Measurements from ENCODE around the gene FOXJ2. TPM values are rescaled to one million over a fixed set of nuclear protein-coding genes. Genes with fewer than 3 reads are reported as not detected.
A peak's percentile ranks its signal among the peaks of the same experiment; 100 is the strongest.

Gene FOXJ2
- total and polyA plus RNA-seq, 3 experiments from 2014 or later: 18.3 to 22.5 (median 22.3) TPM

- H3K4me1 ChIP-seq (ENCODE audit: insufficient read depth, low read length): peaks cover 58% of the 10 kb centered on the region
- POLR2A ChIA-PET: interaction anchor here (1.4 to 2.0 kb wide), 2 partner anchors 12 to 103 kb away, joined by 7 to 13 read pairs; partner anchors contain the start of gene SLC2A3
- H3K36me3 ChIP-seq (ENCODE audit: insufficient read depth, low read length): peaks cover 23% of the 10 kb centered on the region
- H3K9me3 ChIP-seq (ENCODE audit: low read length): no peaks in the 10 kb centered on the region
- Mint-ChIP-seq H3K27ac (peak overlapping the region; percentile 66 to 86 (median 77)), H3K9me3 (no peaks in the 10 kb centered on the region), H3K36me3 (peaks cover 4 to 41% (median 15%) of the 10 kb centered on the region in 3 donors), H3K27me3 (no peaks in the 10 kb centered on the region), H3K4me3 (peak overlapping the region; percentile 3 to 68 (median 63)), H3K4me1 (peaks cover 60 to 63% (median 60%) of the 10 kb centered on the region in 3 donors)
- H3K4me3 ChIP-seq (ENCODE audit: low read length): peak overlapping the region; percentile 32
- no peak overlapping the region for H3K27ac ChIP-seq (ENCODE audit: low read depth, low read length)
- H3K27me3 ChIP-seq (ENCODE audit: insufficient read depth, low read length, poor library complexity, severe bottlenecking): no peaks in the 10 kb centered on the region
- DNase-seq: peak in 1 of 5 donors; percentile 22
- CTCF ChIA-PET: interaction anchor here (1.0 to 4.3 kb wide), 4 partner anchors 7 to 70 kb away, joined by 4 to 19 read pairs (median 10); no protein-coding TSS in a partner anchor
Observed at GRCh38 chr12:8038659-8039114, 6.2 kb downstream of the FOXJ2 start.

GRCh38 chr12:8040791-8041190 is 8.3 kb downstream of the FOXJ2 start:
- H3K4me3 Mint-ChIP-seq: no peak overlapping the region
- Histone ChIP-seq H3K4me3 (ENCODE audit: low read length) (no peak overlapping the region), H3K36me3 (ENCODE audit: insufficient read depth, low read length) (peaks cover 28% of the 10 kb centered on the region), H3K27me3 (ENCODE audit: insufficient read depth, low read length, poor library complexity, severe bottlenecking) (no peaks in the 10 kb centered on the region), H3K27ac (ENCODE audit: low read depth, low read length) (no peak overlapping the region), H3K4me1 (ENCODE audit: insufficient read depth, low read length) (peaks cover 37% of the 10 kb centered on the region), H3K9me3 (ENCODE audit: low read length) (no peaks in the 10 kb centered on the region)
- H3K4me1 Mint-ChIP-seq: peaks cover 40 to 42% (median 40%) of the 10 kb centered on the region in 3 donors
- H3K9me3 Mint-ChIP-seq: no peaks in the 10 kb centered on the region
- peaks cover 8 to 56% (median 23%) of the 10 kb centered on the region in 3 donors for H3K36me3 Mint-ChIP-seq
- peak overlapping the region in 1 of 8 donors; percentile 25 for H3K27ac Mint-ChIP-seq
- no peak for DNase-seq
- POLR2A ChIA-PET: interaction anchor here (1.4 kb wide), 1 partner anchor 14 kb away, joined by 3 read pairs; no protein-coding TSS in a partner anchor
- CTCF ChIA-PET: interaction anchor here (0.9 to 1.7 kb wide), 4 partner anchors 10 to 107 kb away, joined by 3 to 11 read pairs (median 5); no protein-coding TSS in a partner anchor
- H3K27me3 Mint-ChIP-seq: no peaks in the 10 kb centered on the region

- H3K27ac ChIP-seq (ENCODE audit: low read depth, low read length): no peak overlapping the region
- ChIA-PET CTCF (interaction anchor here (0.6 to 8.8 kb wide), 18 partner anchors 9 to 184 kb away, joined by 3 to 130 read pairs (median 5); partner anchors contain the start of genes C3AR1 and FOXJ2), POLR2A (interaction anchor here (3.1 kb wide), 1 partner anchor 32 kb away, joined by 9 read pairs; no protein-coding TSS in a partner anchor)
- Mint-ChIP-seq H3K4me3 (no peak overlapping the region), H3K36me3 (peaks cover 21 to 92% (median 42%) of the 10 kb centered on the region in 3 donors), H3K4me1 (peaks cover 7 to 11% (median 8%) of the 10 kb centered on the region in 3 donors), H3K9me3 (no peaks in the 10 kb centered on the region), H3K27ac (peak overlapping the region in 7 of 8 donors; percentile 1 to 70 (median 44)), H3K27me3 (no peaks in the 10 kb centered on the region)
- DNase-seq: peak; percentile 68 to 84 (median 74)
- H3K9me3 ChIP-seq (ENCODE audit: low read length): no peaks in the 10 kb centered on the region
- H3K27me3 ChIP-seq (ENCODE audit: insufficient read depth, low read length, poor library complexity, severe bottlenecking): no peaks in the 10 kb centered on the region
- H3K36me3 ChIP-seq (ENCODE audit: insufficient read depth, low read length): peaks cover 58% of the 10 kb centered on the region
- no peak overlapping the region for H3K4me3 ChIP-seq (ENCODE audit: low read length)
- H3K4me1 ChIP-seq (ENCODE audit: insufficient read depth, low read length): no peaks in the 10 kb centered on the region
Observed at GRCh38 chr12:8045952-8046944, 13.7 kb downstream of the FOXJ2 start.

- ChIA-PET POLR2A (no interaction called here), CTCF (interaction anchor here (1.0 to 8.8 kb wide), 2 partner anchors 12 to 31 kb away, joined by 4 to 130 read pairs; no protein-coding TSS in a partner anchor)
- no peak overlapping the region for H3K4me3 ChIP-seq (ENCODE audit: low read length)
- DNase-seq: no peak
- H3K36me3 Mint-ChIP-seq: peaks cover 27 to 92% (median 41%) of the 10 kb centered on the region in 3 donors
- H3K27me3 Mint-ChIP-seq: no peaks in the 10 kb centered on the region
- no peak overlapping the region for H3K4me3 Mint-ChIP-seq
- no peaks in the 10 kb centered on the region for H3K27me3 ChIP-seq (ENCODE audit: insufficient read depth, low read length, poor library complexity, severe bottlenecking)
- H3K9me3 Mint-ChIP-seq: no peaks in the 10 kb centered on the region
- no peaks in the 10 kb centered on the region for H3K9me3 ChIP-seq (ENCODE audit: low read length)
- H3K36me3 ChIP-seq (ENCODE audit: insufficient read depth, low read length): peaks cover 50% of the 10 kb centered on the region
- H3K27ac ChIP-seq (ENCODE audit: low read depth, low read length): no peak overlapping the region
- no peaks in the 10 kb centered on the region for H3K4me1 ChIP-seq (ENCODE audit: insufficient read depth, low read length)
- H3K27ac Mint-ChIP-seq: peak overlapping the region in 4 of 8 donors; percentile 26 to 60 (median 46)
- H3K4me1 Mint-ChIP-seq: peaks cover 7 to 11% (median 8%) of the 10 kb centered on the region in 3 donors
Observed at GRCh38 chr12:8047842-8048241, 15.3 kb downstream of the FOXJ2 start.

- Histone ChIP-seq H3K27ac (ENCODE audit: low read depth, low read length) (no peak overlapping the region), H3K4me1 (ENCODE audit: insufficient read depth, low read length) (no peaks in the 10 kb centered on the region), H3K9me3 (ENCODE audit: low read length) (no peaks in the 10 kb centered on the region), H3K4me3 (ENCODE audit: low read length) (no peak overlapping the region), H3K27me3 (ENCODE audit: insufficient read depth, low read length, poor library complexity, severe bottlenecking) (no peaks in the 10 kb centered on the region), H3K36me3 (ENCODE audit: insufficient read depth, low read length) (peaks cover 53% of the 10 kb centered on the region)
- CTCF ChIA-PET: interaction anchor here (1.0 to 8.8 kb wide), 2 partner anchors 11 to 30 kb away, joined by 4 to 130 read pairs; no protein-coding TSS in a partner anchor
- Mint-ChIP-seq H3K4me3 (no peak overlapping the region), H3K36me3 (peaks cover 21 to 92% (median 37%) of the 10 kb centered on the region in 3 donors), H3K4me1 (peaks cover 7 to 11% (median 8%) of the 10 kb centered on the region in 3 donors), H3K9me3 (no peaks in the 10 kb centered on the region), H3K27ac (peak overlapping the region in 1 of 8 donors; percentile 37), H3K27me3 (no peaks in the 10 kb centered on the region)
- DNase-seq: no peak
- POLR2A ChIA-PET: interaction anchor here (0.6 kb wide), 1 partner anchor 854 kb away, joined by 7 read pairs; no protein-coding TSS in a partner anchor
Observed at GRCh38 chr12:8048906-8049305, 16.4 kb downstream of the FOXJ2 start.

- Histone ChIP-seq H3K9me3 (ENCODE audit: low read length) (no peaks in the 10 kb centered on the region), H3K27me3 (ENCODE audit: insufficient read depth, low read length, poor library complexity, severe bottlenecking) (no peaks in the 10 kb centered on the region), H3K36me3 (ENCODE audit: insufficient read depth, low read length) (peaks cover 58% of the 10 kb centered on the region), H3K4me1 (ENCODE audit: insufficient read depth, low read length) (no peaks in the 10 kb centered on the region), H3K4me3 (ENCODE audit: low read length) (no peak overlapping the region), H3K27ac (ENCODE audit: low read depth, low read length) (no peak overlapping the region)
- DNase-seq: no peak
- ChIA-PET POLR2A (interaction anchor here (1.4 kb wide), 1 partner anchor 15 kb away, joined by 4 read pairs; the partner anchor contains the start of gene C3AR1), CTCF (interaction anchor here (1.0 to 8.8 kb wide), 2 partner anchors 9 to 28 kb away, joined by 5 to 130 read pairs; no protein-coding TSS in a partner anchor)
- no peaks in the 10 kb centered on the region for H3K27me3 Mint-ChIP-seq
- peak overlapping the region in 2 of 8 donors; percentile 7 to 56 for H3K27ac Mint-ChIP-seq
- H3K4me1 Mint-ChIP-seq: peaks cover 6 to 11% (median 8%) of the 10 kb centered on the region in 3 donors
- peaks cover 20 to 92% (median 39%) of the 10 kb centered on the region in 3 donors for H3K36me3 Mint-ChIP-seq
- no peak overlapping the region for H3K4me3 Mint-ChIP-seq
- H3K9me3 Mint-ChIP-seq: no peaks in the 10 kb centered on the region
Observed at GRCh38 chr12:8050600-8051250, 18.2 kb downstream of the FOXJ2 start.

GRCh38 chr12:8052679-8053078 is 20.2 kb downstream of the FOXJ2 start:
- Mint-ChIP-seq H3K4me3 (no peak overlapping the region), H3K4me1 (no peaks in the 10 kb centered on the region), H3K36me3 (peaks cover 13 to 76% (median 35%) of the 10 kb centered on the region in 3 donors), H3K9me3 (no peaks in the 10 kb centered on the region), H3K27ac (peak overlapping the region in 2 of 8 donors; percentile 29 to 32), H3K27me3 (no peaks in the 10 kb centered on the region)
- ChIA-PET POLR2A (no interaction called here), CTCF (interaction anchor here (1.4 kb wide), 1 partner anchor 26 kb away, joined by 3 read pairs; no protein-coding TSS in a partner anchor)
- Histone ChIP-seq H3K36me3 (ENCODE audit: insufficient read depth, low read length) (peaks cover 54% of the 10 kb centered on the region), H3K27me3 (ENCODE audit: insufficient read depth, low read length, poor library complexity, severe bottlenecking) (no peaks in the 10 kb centered on the region), H3K4me1 (ENCODE audit: insufficient read depth, low read length) (no peaks in the 10 kb centered on the region), H3K4me3 (ENCODE audit: low read length) (no peak overlapping the region), H3K9me3 (ENCODE audit: low read length) (no peaks in the 10 kb centered on the region), H3K27ac (ENCODE audit: low read depth, low read length) (no peak overlapping the region)
- DNase-seq: no peak
